CD4-positive, alpha-beta T cell treated with Interleukin-4 for 1 hour (primary cell): ENCODE results near the gene MMP19.
A peak's percentile ranks its signal among the peaks of the same experiment; 100 is the strongest.

Experiments used
- DNase-seq, 2 donors: peaks; one replicate each; pipeline ENCODE4 v3.0.0-alpha.2; 2020 to 2022

MMP19 gene

DNA sequence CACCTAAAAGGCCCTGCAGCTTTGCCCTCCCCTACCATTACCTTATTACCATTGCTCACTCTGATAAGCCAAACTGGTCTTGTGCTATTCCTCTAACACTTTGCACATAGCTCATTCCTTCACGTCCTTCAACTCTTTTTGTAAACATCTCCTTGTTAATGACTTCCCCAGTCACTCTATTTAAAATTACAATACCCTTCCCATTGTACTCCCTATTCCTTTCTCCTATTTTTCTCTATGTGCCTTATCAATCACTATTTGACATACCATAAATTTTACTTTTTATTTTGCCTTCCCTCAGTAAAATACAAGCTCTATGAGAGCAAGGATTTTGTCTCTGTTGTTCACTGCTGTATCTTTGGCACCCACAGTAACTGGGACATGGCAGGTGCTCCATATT is 30.6 kb downstream of the MMP19 start:
- DNase-seq, result no peak

DNA sequence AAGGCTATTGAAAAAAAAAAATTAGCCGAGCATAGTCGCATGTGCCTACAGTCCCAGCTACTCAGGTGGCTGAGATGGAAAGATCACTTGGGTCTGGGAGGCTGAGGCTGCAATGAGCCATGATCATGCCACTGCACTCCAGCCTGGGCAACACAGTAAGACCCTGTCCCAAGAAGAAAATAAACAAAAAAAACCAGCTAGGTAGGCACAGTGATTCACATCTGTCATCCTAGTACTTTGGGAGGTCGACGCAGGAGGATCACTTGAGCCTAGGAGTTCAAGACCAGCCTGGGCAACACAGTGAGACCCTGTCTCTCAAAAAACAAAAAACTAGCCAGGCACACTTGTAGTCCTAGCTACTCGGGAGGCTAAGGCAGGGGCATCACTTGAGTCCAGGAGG is 33.5 kb downstream of the MMP19 start:
- DNase-seq, result no peak

DNA sequence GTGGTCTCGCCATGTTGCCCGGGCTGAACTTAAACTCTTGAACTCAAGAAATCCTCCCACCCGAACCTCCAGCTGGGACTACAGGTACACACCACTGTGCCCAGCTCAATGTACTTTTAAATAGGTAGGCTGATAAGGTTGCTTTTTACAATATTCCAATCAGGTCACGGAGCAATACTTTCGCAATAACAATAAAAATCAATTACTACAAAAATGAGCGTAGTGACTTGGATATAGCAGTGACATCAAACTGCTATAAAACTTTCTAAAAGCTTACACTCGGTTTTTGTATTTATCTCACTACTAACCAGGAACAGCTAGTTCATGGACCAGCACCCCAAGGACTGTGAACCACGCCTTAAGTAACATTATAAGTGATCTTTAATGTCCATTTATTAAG is 35.8 kb downstream of the MMP19 start:
- no peak for DNase-seq

DNA sequence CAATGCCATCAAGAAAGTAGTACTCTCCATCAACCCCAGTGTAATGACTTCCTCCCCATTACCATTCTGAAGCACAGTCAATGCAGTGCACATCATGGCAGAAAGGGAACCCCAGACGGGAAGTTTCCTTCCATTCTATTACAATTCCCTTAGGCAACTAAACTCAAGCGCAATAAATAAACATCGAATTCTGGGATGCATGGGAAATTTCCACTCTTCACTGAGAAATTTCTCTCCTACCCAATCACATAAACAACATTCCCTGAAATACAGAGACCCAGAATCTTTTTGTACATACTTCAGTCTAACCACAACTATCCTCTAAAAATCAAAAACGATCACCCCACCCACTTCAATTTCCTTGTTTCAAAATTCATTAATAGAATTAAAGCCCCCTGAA is 45.2 kb downstream of the MMP19 start:
- DNase-seq, result no peak

DNA sequence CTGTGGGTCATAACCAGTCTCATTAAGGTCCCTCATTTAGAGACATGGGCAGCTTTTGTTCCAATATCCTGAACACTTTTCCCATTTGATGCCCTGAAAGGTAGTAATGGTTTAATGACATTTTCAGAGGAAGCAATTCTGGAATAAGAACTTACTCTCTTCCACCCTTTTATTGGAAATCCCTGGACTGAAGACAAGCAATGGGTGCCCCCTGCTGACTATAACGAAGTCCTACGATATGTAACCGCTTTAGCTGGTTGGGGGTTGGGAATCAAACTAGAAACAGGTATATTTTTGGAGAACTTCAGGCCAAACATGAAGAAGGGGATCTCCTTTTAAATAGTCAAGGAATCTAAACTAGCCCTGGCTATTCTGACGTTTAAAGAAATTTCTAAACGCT is 45.7 kb downstream of the MMP19 start:
- peak in 1 of 2 donors; percentile 36 for DNase-seq

DNA sequence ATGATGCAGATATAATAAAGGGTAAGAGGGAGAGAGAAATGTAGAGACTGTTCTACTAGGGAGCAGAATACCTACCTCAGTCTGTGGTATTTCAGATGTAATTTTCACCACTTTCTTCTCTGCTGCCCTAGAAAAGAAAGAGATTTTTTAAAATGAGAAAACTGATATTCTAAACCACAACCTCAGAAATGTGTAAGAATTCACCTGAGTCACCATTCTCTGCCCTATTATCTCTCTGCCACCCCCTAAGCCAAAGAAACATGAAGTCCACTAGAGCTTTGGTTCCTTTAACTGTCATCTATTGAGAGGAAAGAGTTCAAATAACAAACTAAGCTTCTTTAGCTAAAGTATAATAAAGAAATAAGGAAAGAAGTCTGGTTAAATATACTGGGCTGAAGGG is 46.8 kb downstream of the MMP19 start:
- DNase-seq, result no peak

DNA sequence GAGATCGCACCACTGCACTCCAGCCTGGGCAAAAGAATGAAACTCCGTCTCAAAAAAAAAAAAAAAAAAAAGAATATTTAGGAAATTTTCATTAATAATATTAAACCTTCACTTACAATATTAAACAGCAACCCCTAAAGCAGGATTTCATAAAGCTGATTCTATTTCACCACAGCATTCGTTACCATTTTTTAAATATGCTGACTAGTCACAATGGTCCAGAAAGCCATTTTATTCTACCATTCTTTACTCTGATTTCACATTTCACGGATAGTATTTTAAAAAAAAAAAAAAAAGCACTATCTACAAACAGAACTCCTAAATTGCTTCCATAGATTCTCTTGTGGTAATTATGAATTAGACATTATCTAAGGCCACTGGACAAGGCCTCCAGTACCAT is 52.8 kb downstream of the MMP19 start:
- no peak for DNase-seq

DNA sequence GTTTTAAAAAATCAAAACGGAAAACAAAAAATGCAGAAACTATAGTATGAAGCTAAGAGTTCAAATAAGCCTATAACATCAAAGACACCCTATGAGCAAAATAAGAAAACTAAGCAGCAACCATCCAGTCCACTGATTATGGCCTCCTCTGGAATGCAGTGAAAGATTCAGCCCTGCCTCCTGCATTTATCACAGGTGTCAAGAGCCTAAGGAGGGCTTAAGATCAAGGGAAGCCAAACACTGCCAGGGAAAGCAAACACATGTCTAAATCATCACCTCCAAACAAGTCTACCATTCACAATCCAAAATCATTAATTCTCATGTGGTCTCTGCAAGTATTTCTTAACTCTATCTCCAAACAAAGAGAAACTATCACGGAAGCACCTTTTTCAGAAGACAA is 53.6 kb downstream of the MMP19 start:
- DNase-seq, result no peak

DNA sequence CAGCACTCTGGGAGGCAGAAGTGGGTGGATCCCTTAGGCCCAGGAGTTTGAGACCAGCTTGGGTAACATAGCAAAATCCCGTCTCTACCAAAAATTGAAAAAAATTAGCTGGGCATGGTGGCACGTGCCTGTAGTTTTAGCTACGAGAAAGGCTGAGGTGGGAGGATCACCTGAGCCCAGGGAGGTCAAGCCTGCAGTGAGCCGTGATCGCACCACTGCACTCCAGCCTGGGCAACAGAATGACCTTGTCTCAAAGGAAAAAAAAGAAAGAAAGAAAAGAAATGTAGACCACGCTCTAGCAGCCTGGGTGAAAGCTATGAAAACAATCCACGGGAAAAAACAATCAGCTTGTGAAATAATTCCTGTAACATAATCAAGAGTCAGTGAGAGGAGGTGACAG is 54.2 kb downstream of the MMP19 start:
- DNase-seq, result no peak
